GM23338 (cell line): ENCODE measurements around the gene CNOT6. TPM values are rescaled to one million over a fixed set of nuclear protein-coding genes. Genes with fewer than 3 reads are reported as not detected.
A peak's percentile ranks its signal among the peaks of the same experiment; 100 is the strongest.

Experiments used
- ATAC-seq: fragments of 200-7000 bp; cut with Tn5 transposase; 3 replicates; pipeline ENCODE4 v1.9.1; 2020
- DNase-seq: peaks from one replicate; pipeline ENCODE4 v3.0.0-alpha.2; 2015; ENCODE audit warnings: low spot score
- H2AFZ ChIP-seq: fragments of 200-600 bp; sonication (generic); 2 replicates; pipeline ENCODE4 v1.8.0; 2016; ENCODE audit warnings: antibody characterized with exemption, mild to moderate bottlenecking, moderate library complexity
- H3F3A ChIP-seq: fragments of 200-600 bp; sonication (generic); replicated peaks from 2 replicates; pipeline ENCODE4 v1.8.0; 2017; ENCODE audit warnings: antibody characterized with exemption, mixed run types, low read depth
- H3K27ac ChIP-seq: fragments of 200-600 bp; sonication (generic); 2 replicates; pipeline ENCODE4 v1.6.1; 2016; ENCODE audit warnings: low read depth
- H3K27me3 ChIP-seq: fragments of 200-600 bp; sonication (generic); 2 replicates; pipeline ENCODE4 v1.8.0; 2016; ENCODE audit warnings: mild to moderate bottlenecking, mixed run types, moderate library complexity; ENCODE audit not compliant: insufficient read depth
- H3K36me3 ChIP-seq: fragments of 200-600 bp; sonication (generic); 2 replicates; pipeline ENCODE4 v1.8.0; 2016; ENCODE audit warnings: mild to moderate bottlenecking; ENCODE audit not compliant: insufficient read depth
- H3K4me1 ChIP-seq: fragments of 200-600 bp; sonication (generic); 2 replicates; pipeline ENCODE4 v1.8.0; 2016; ENCODE audit warnings: mild to moderate bottlenecking, moderate library complexity; ENCODE audit not compliant: insufficient read depth
- H3K4me2 ChIP-seq: fragments of 200-600 bp; sonication (generic); 2 replicates; pipeline ENCODE4 v1.7.1; 2017; ENCODE audit warnings: mixed run types
- H3K4me3 ChIP-seq: fragments of 200-600 bp; sonication (generic); 2 replicates; pipeline ENCODE4 v1.6.1; 2016; ENCODE audit warnings: mixed run types
- H3K79me2 ChIP-seq: fragments of 200-600 bp; sonication (generic); replicated peaks from 2 replicates; pipeline ENCODE4 v1.8.0; 2017; ENCODE audit warnings: mild to moderate bottlenecking; ENCODE audit not compliant: insufficient read depth
- H3K9me2 ChIP-seq: fragments of 200-600 bp; sonication (generic); 2 replicates; pipeline ENCODE4 v1.8.0; 2017; ENCODE audit not compliant: insufficient read depth
- H4K20me1 ChIP-seq: fragments of 200-600 bp; sonication (generic); replicated peaks from 2 replicates; pipeline ENCODE4 v1.8.0; 2017; ENCODE audit warnings: mild to moderate bottlenecking; ENCODE audit not compliant: insufficient read depth
- H3K27ac Mint-ChIP-seq: 2 replicates; pipeline ENCODE4 v1.8.0; 2020; ENCODE audit warnings: inconsistent platforms, mild to moderate bottlenecking, moderate library complexity, mixed read lengths
- H3K27me3 Mint-ChIP-seq: 3 replicates; pipeline ENCODE4 v1.8.0; 2022; ENCODE audit warnings: low read depth, mild to moderate bottlenecking, moderate library complexity, mixed read lengths, inconsistent platforms; ENCODE audit not compliant: insufficient read depth, poor library complexity
- H3K36me3 Mint-ChIP-seq: 3 replicates; pipeline ENCODE4 v1.8.0; 2021; ENCODE audit warnings: low read depth, mild to moderate bottlenecking, inconsistent platforms, moderate library complexity, mixed read lengths
- H3K4me1 Mint-ChIP-seq: 3 replicates; pipeline ENCODE4 v1.8.0; 2020; ENCODE audit warnings: mild to moderate bottlenecking, inconsistent platforms, mixed read lengths
- H3K4me3 Mint-ChIP-seq: 3 replicates; pipeline ENCODE4 v1.8.0; 2021; ENCODE audit warnings: moderate library complexity, mild to moderate bottlenecking, inconsistent platforms, mixed read lengths
- H3K9me3 Mint-ChIP-seq: 3 replicates; pipeline ENCODE4 v1.8.0; 2020; ENCODE audit warnings: moderate library complexity, mild to moderate bottlenecking, inconsistent platforms, mixed read lengths
- CREB1 ChIP-seq: fragments of 250-450 bp; sonication (Bioruptor Pico); IDR thresholded peaks from 2 replicates; pipeline ENCODE4 v1.5.0; 2020; ENCODE audit warnings: low read depth, mild to moderate bottlenecking, moderate library complexity
- ETS1 ChIP-seq: IDR thresholded peaks from 2 replicates; pipeline ENCODE4 v1.6.1; 2016; ENCODE audit warnings: antibody characterized with exemption
- EZH2 ChIP-seq: fragments of 200-600 bp; sonication (generic); IDR thresholded peaks from one replicate; pipeline ENCODE4 v1.8.0; 2017; ENCODE audit warnings: antibody characterized with exemption, mild to moderate bottlenecking, low read depth; ENCODE audit not compliant: unreplicated experiment
- EZH2phosphoT487 ChIP-seq: fragments of 200-600 bp; sonication (generic); IDR thresholded peaks from one replicate; pipeline ENCODE4 v1.8.1; 2018; ENCODE audit warnings: antibody characterized with exemption; ENCODE audit not compliant: unreplicated experiment
- JUNB ChIP-seq: IDR thresholded peaks from one replicate; pipeline ENCODE4 v1.6.1; 2016; ENCODE audit warnings: antibody characterized with exemption; ENCODE audit not compliant: unreplicated experiment
- REST ChIP-seq: IDR thresholded peaks from one replicate; pipeline ENCODE4 v1.6.1; 2018; ENCODE audit warnings: antibody characterized with exemption; ENCODE audit not compliant: unreplicated experiment
- STAT1 ChIP-seq: IDR thresholded peaks from one replicate; pipeline ENCODE4 v1.6.1; 2016; ENCODE audit warnings: antibody characterized with exemption; ENCODE audit not compliant: unreplicated experiment
- ZNF114 ChIP-seq: fragments of 250-450 bp; sonication (Bioruptor Pico); IDR thresholded peaks from 2 replicates; pipeline ENCODE4 v1.5.0; 2020; ENCODE audit warnings: mild to moderate bottlenecking, moderate library complexity
- polyA plus RNA-seq: library from polyadenylated mRNA; unstranded; fragments of >200 nt; fragmentation: Nextera tagmentation; extraction: Ambion mirVana; gene quantifications from 2 replicates; pipeline ENCODE4 v1.2.1, GENCODE V29; 2016
- total RNA-seq: library from RNA; depleted of rRNA; stranded (reverse); fragments of >200 nt; shearing (Covaris generic); gene quantifications from 2 replicates; pipeline ENCODE4 v1.2.3, GENCODE V29; 2014

Gene CNOT6
- total and polyA plus RNA-seq, 2 experiments from 2014 or later = 14.6 to 38.7 TPM

- TF ChIP-seq EZH2 = no peak
- no peak for TF ChIP-seq ZNF114
- TF ChIP-seq EZH2phosphoT487 = no peak
- TF ChIP-seq STAT1 = no peak
- TF ChIP-seq REST = no peak
Measured at GRCh38 chr5:180492226-180492903, 1.8 kb upstream of the CNOT6 start (continued).

GRCh38 chr5:180494510-180495181 is 467 bp downstream of the CNOT6 start:
- DNase-seq (peak; percentile 56), ATAC-seq (peak; percentile 59)
- Histone ChIP-seq H3K36me3 (peaks cover 10% of the 10 kb centered on the region; the same call in 1 of the 2 replicates), H2AFZ (no peak overlapping the region; the same call in 1 of the 2 replicates), H3K4me3 (peak overlapping the region; percentile 94), H3K27me3 (no peaks in the 10 kb centered on the region), H3K27ac (peak overlapping the region; percentile 88; the same call in 1 of the 2 replicates), H3K4me2 (peak overlapping the region; percentile 99), H4K20me1 (peaks cover 42% of the 10 kb centered on the region), H3K79me2 (peaks cover 53% of the 10 kb centered on the region), H3K9me2 (no peaks in the 10 kb centered on the region), H3F3A (0 out of 2 replicates have a peak, but pooled peaks cover 4% of the 10 kb centered on the region), H3K4me1 (peaks cover 24% of the 10 kb centered on the region)
- peak overlapping the region; percentile 84 for H3K4me3 Mint-ChIP-seq
- TF ChIP-seq CREB1 (CRISPR knock-in tag) (0 out of 2 replicates have a peak, but pooled peaks have one; percentile 4), STAT1 (no peak)
- H3K36me3 Mint-ChIP-seq = peaks cover 52% of the 10 kb centered on the region
- H3K27me3 Mint-ChIP-seq = peaks cover 11% of the 10 kb centered on the region
- H3K9me3 Mint-ChIP-seq = peaks cover 18% of the 10 kb centered on the region
- H3K4me1 Mint-ChIP-seq = peaks cover 35% of the 10 kb centered on the region
- peak overlapping the region; percentile 91 for H3K27ac Mint-ChIP-seq

GRCh38 chr5:180495292-180495691 is 1.1 kb downstream of the CNOT6 start:
- H3K27me3 ChIP-seq = no peaks in the 10 kb centered on the region
- H2AFZ ChIP-seq = no peak overlapping the region
- H3K27me3 Mint-ChIP-seq = peaks cover 11% of the 10 kb centered on the region
- DNase-seq = no peak
- no peaks in the 10 kb centered on the region for H3K9me2 ChIP-seq
- peak overlapping the region; percentile 69 for H3K27ac Mint-ChIP-seq
- H3K9me3 Mint-ChIP-seq = peaks cover 18% of the 10 kb centered on the region
- H3K4me1 Mint-ChIP-seq = peaks cover 35% of the 10 kb centered on the region
- H3K36me3 ChIP-seq = peaks cover 10% of the 10 kb centered on the region; the same call in 1 of the 2 replicates
- peaks cover 59% of the 10 kb centered on the region for H3K79me2 ChIP-seq
- peak overlapping the region; percentile 94 for H3K4me3 ChIP-seq
- H3K4me3 Mint-ChIP-seq = peak overlapping the region; percentile 84
- H3K27ac ChIP-seq = peak overlapping the region; percentile 40; the same call in 1 of the 2 replicates
- peaks cover 49% of the 10 kb centered on the region for H4K20me1 ChIP-seq
- TF ChIP-seq JUNB = no peak
- TF ChIP-seq CREB1 (CRISPR knock-in tag) = no peak
- no peak for TF ChIP-seq ZNF114
- TF ChIP-seq ETS1 = no peak
- TF ChIP-seq STAT1 = no peak
- peaks cover 52% of the 10 kb centered on the region for H3K36me3 Mint-ChIP-seq
- ATAC-seq = no peak
- H3K4me2 ChIP-seq = peak overlapping the region; percentile 99
- H3F3A ChIP-seq = 0 out of 2 replicates have a peak, but pooled peaks cover 4% of the 10 kb centered on the region
- H3K4me1 ChIP-seq = peaks cover 24% of the 10 kb centered on the region
